K562 (cell line): ENCODE data around the gene DCAF15. TPM values are rescaled to one million over a fixed set of nuclear protein-coding genes. Genes with fewer than 3 reads are reported as not detected.

Source experiments
- CREM ChIP-seq: IDR thresholded peaks from 2 replicates; pipeline ENCODE4 v1.6.1; 2014; ENCODE audit warnings: antibody characterized with exemption, low read depth
- DNMT1 ChIP-seq: fragments of 450-650 bp; IDR thresholded peaks from 2 replicates; pipeline ENCODE4 v1.6.1; 2016; ENCODE audit warnings: antibody characterized with exemption, mild to moderate bottlenecking
- EWSR1 ChIP-seq: fragments of 450-650 bp; IDR thresholded peaks from 2 replicates; pipeline ENCODE4 v1.6.1; 2018; ENCODE audit warnings: borderline replicate concordance, mild to moderate bottlenecking, low read depth, moderate library complexity; ENCODE audit not compliant: partially characterized antibody
- HNRNPL ChIP-seq: fragments of 200-400 bp; formaldehyde crosslinking; IDR thresholded peaks from 2 replicates; pipeline ENCODE4 v1.6.1; 2017; ENCODE audit warnings: low read depth, mild to moderate bottlenecking, low read length
- KLF13 ChIP-seq: fragments of 450-650 bp; IDR thresholded peaks from 2 replicates; pipeline ENCODE4 v1.6.1; 2016; ENCODE audit warnings: missing genetic modification characterization, low read depth, mild to moderate bottlenecking, missing compliant biosample characterization, moderate library complexity, borderline replicate concordance
- MGA ChIP-seq: fragments of 450-650 bp; IDR thresholded peaks from 2 replicates; pipeline ENCODE4 v1.6.1; 2016; ENCODE audit warnings: mild to moderate bottlenecking, moderate library complexity
- MYBL2 ChIP-seq, 2 experiments: fragments of 450-650 bp in 1 of 2; sonication (generic) in 1 of 2; formaldehyde crosslinking in 1 of 2; IDR thresholded peaks; 2 replicates each; pipeline versions ENCODE4 v1.6.1 to v1.8.1; 2017 to 2022; ENCODE audit warnings: borderline replicate concordance in 1 of 2, inconsistent platforms in 1 of 2, low read depth in 1 of 2, mild to moderate bottlenecking in 1 of 2, missing genetic modification reagents in 1 of 2, moderate library complexity in 1 of 2
- NCOA2 ChIP-seq, 2 experiments: fragments of 450-650 bp; IDR thresholded peaks; 2 replicates each; pipeline ENCODE4 v1.6.1; 2018; ENCODE audit warnings: mild to moderate bottlenecking in 2 of 2, moderate library complexity in 1 of 2; ENCODE audit not compliant: partially characterized antibody in 2 of 2
- NR2C1 ChIP-seq, 2 experiments: fragments of 450-650 bp; IDR thresholded peaks; 2 replicates each; pipeline ENCODE4 v1.6.1; 2017; ENCODE audit warnings: mild to moderate bottlenecking in 2 of 2, antibody characterized with exemption in 1 of 2, inconsistent platforms in 1 of 2, missing compliant biosample characterization in 1 of 2, missing genetic modification characterization in 1 of 2
- PTTG1 ChIP-seq: fragments of 450-650 bp; IDR thresholded peaks from 2 replicates; pipeline ENCODE4 v1.6.1; 2016; ENCODE audit warnings: low read depth, mild to moderate bottlenecking, missing genetic modification characterization, missing compliant biosample characterization
- polyA plus RNA-seq, 8 experiments: library from polyadenylated mRNA; depleted of rRNA in 4 of 8; stranded (reverse) in 5 of 8; unstranded in 3 of 8; fragments of >200 nt; fragmentation: Nextera tagmentation in 2 of 8; fragmentation: Illumina TruSeq in 1 of 8; extraction: Ambion mirVana in 2 of 8; extraction: Trizol in 1 of 8; gene quantifications; 2 replicates each; pipeline versions ENCODE4 v1.2.1 to v1.2.3, GENCODE V29; 2011 to 2014; ENCODE audit warnings: inconsistent platforms in 1 of 8, missing spikeins in 1 of 8
- total RNA-seq, 7 experiments: library from RNA; depleted of rRNA in 6 of 7; stranded (reverse); fragments of >200 nt in 6 of 7; fragmentation: Illumina TruSeq in 2 of 7; extraction: Trizol in 2 of 7; gene quantifications; 2 replicates each; pipeline versions ENCODE4 v1.2.1 to v1.2.3, GENCODE V29; 2011 to 2021; ENCODE audit warnings: low replicate concordance in 1 of 7
- TF ChIP-seq, protein P1 (sequence below): fragments of 200-400 bp; formaldehyde crosslinking; IDR thresholded peaks from 2 replicates; pipeline ENCODE4 v1.6.1; 2017; ENCODE audit warnings: mild to moderate bottlenecking, low read depth, low read length, moderate library complexity

Gene DCAF15
- total and polyA plus RNA-seq, 9 of the 15 experiments (the other 6 are each of a cell fraction or from before 2014, with no cell fraction given): 0.17 to 68.5 (median 27.7) TPM

GRCh38 chr19:14006085-14006765, 53.9 kb downstream of the DCAF15 start, which contains the start of gene RFX1 (continued):
- TF ChIP-seq MGA (no peak), PTTG1 (tag) (no peak), CREM (peak; percentile 96), HNRNPL (no peak), NR2C1 (IDR thresholded peaks at IDR 0.05) (no peak), NR2C1 (tag; IDR thresholded peaks at IDR 0.05) (no peak), EWSR1 (no peak), MYBL2 (IDR thresholded peaks at IDR 0.05; ENCODE audit: low read depth) (no peak), MYBL2 (CRISPR knock-in tag; IDR thresholded peaks at IDR 0.05; ENCODE audit: borderline replicate concordance) (no peak), NCOA2 (IDR thresholded peaks at IDR 0.05; ENCODE audit: partially characterized antibody in 2 of 2) (no peak), KLF13 (tag) (no peak), DNMT1 (no peak)
- TF ChIP-seq, protein P1, sequence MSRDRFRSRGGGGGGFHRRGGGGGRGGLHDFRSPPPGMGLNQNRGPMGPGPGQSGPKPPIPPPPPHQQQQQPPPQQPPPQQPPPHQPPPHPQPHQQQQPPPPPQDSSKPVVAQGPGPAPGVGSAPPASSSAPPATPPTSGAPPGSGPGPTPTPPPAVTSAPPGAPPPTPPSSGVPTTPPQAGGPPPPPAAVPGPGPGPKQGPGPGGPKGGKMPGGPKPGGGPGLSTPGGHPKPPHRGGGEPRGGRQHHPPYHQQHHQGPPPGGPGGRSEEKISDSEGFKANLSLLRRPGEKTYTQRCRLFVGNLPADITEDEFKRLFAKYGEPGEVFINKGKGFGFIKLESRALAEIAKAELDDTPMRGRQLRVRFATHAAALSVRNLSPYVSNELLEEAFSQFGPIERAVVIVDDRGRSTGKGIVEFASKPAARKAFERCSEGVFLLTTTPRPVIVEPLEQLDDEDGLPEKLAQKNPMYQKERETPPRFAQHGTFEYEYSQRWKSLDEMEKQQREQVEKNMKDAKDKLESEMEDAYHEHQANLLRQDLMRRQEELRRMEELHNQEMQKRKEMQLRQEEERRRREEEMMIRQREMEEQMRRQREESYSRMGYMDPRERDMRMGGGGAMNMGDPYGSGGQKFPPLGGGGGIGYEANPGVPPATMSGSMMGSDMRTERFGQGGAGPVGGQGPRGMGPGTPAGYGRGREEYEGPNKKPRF: no peak
